SK-N-SH (cell line): ENCODE results near the gene CD99L2.

Experiments
- EP300 ChIP-seq, 2 experiments: IDR thresholded peaks; 2 replicates each; pipeline versions ENCODE4 v1.4.0 to v1.6.1; 2012; ENCODE audit warnings: borderline replicate concordance in 1 of 2, low read depth in 1 of 2, low read length in 1 of 2
- EZH2phosphoT487 ChIP-seq: fragments of 200-600 bp; sonication (generic); IDR thresholded peaks from 2 replicates; pipeline ENCODE4 v1.6.1; 2017; ENCODE audit warnings: low read depth, mixed run types, mild to moderate bottlenecking, antibody characterized with exemption, moderate library complexity, borderline replicate concordance
- MEF2A ChIP-seq: IDR thresholded peaks from 2 replicates; pipeline ENCODE4 v1.4.0; 2012; ENCODE audit warnings: low read depth, borderline replicate concordance
- MXI1 ChIP-seq: IDR thresholded peaks from 2 replicates; pipeline ENCODE4 v1.6.1; 2012; ENCODE audit warnings: mild to moderate bottlenecking, low read depth, low read length, improper control_type of control experiment
- NFIC ChIP-seq: IDR thresholded peaks from 2 replicates; pipeline ENCODE4 v1.4.0; 2012; ENCODE audit warnings: borderline replicate concordance
- POLR2AphosphoS5 ChIP-seq: IDR thresholded peaks from 2 replicates; pipeline ENCODE4 v1.6.1; 2012; ENCODE audit warnings: low read depth, low read length
- SIN3A ChIP-seq: IDR thresholded peaks from 2 replicates; pipeline ENCODE4 v1.6.1; 2012; ENCODE audit warnings: low read depth, mild to moderate bottlenecking, low read length, moderate library complexity, borderline replicate concordance
- TAF1 ChIP-seq: IDR thresholded peaks from 2 replicates; pipeline ENCODE4 v1.6.1; 2012; ENCODE audit warnings: low read depth, mild to moderate bottlenecking, low read length, moderate library complexity, borderline replicate concordance
- TF ChIP-seq, protein P1 (sequence below): IDR thresholded peaks from 2 replicates; pipeline ENCODE4 v1.6.1; 2012; ENCODE audit warnings: mild to moderate bottlenecking, low read depth, low read length, moderate library complexity
- TF ChIP-seq, protein P2 (sequence below): fragments of 200-600 bp; sonication (generic); IDR thresholded peaks from 2 replicates; pipeline ENCODE4 v1.6.1; 2017; ENCODE audit warnings: antibody characterized with exemption, mild to moderate bottlenecking, moderate library complexity
- TF ChIP-seq, protein P3 (sequence below): fragments of 150-350 bp; IDR thresholded peaks from 2 replicates; pipeline ENCODE4 v1.6.1; 2016; ENCODE audit warnings: mild to moderate bottlenecking, low read depth, low read length
- TF ChIP-seq, protein P4 (sequence below): IDR thresholded peaks from 2 replicates; pipeline ENCODE4 v1.4.0; 2012; ENCODE audit warnings: low read depth
- TF ChIP-seq, protein P5 (sequence below): fragments of 150-350 bp; IDR thresholded peaks from 2 replicates; pipeline ENCODE4 v1.6.1; 2017; ENCODE audit warnings: antibody characterized with exemption, low read length, low read depth, borderline replicate concordance

DNA sequence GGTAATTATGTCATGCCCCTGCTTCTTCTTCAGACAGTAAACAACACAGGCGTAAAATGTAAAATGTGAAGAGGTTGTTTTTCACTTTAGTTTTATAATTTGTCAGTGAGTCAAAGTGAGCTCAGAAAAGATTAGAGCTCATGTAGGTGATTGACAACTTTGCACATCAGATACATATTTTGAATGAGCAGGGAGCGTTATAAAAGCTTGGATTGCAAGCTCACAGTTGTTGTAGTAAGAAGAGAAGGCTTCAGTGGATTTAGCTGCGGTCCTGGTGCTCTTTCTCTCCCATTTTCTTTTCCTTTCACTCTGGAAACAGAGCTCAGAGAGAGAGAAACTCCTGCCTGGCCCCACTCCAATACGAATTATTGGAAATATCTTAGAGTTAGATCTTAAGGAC lies 178.8 kb downstream of the CD99L2 start:
- TF ChIP-seq, protein P1, sequence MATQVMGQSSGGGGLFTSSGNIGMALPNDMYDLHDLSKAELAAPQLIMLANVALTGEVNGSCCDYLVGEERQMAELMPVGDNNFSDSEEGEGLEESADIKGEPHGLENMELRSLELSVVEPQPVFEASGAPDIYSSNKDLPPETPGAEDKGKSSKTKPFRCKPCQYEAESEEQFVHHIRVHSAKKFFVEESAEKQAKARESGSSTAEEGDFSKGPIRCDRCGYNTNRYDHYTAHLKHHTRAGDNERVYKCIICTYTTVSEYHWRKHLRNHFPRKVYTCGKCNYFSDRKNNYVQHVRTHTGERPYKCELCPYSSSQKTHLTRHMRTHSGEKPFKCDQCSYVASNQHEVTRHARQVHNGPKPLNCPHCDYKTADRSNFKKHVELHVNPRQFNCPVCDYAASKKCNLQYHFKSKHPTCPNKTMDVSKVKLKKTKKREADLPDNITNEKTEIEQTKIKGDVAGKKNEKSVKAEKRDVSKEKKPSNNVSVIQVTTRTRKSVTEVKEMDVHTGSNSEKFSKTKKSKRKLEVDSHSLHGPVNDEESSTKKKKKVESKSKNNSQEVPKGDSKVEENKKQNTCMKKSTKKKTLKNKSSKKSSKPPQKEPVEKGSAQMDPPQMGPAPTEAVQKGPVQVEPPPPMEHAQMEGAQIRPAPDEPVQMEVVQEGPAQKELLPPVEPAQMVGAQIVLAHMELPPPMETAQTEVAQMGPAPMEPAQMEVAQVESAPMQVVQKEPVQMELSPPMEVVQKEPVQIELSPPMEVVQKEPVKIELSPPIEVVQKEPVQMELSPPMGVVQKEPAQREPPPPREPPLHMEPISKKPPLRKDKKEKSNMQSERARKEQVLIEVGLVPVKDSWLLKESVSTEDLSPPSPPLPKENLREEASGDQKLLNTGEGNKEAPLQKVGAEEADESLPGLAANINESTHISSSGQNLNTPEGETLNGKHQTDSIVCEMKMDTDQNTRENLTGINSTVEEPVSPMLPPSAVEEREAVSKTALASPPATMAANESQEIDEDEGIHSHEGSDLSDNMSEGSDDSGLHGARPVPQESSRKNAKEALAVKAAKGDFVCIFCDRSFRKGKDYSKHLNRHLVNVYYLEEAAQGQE: no peak
- TF ChIP-seq TAF1 (no peak), EP300 (IDR thresholded peaks at IDR 0.05; ENCODE audit: borderline replicate concordance in 1 of 2, low read depth in 1 of 2, low read length in 1 of 2) (no peak), MEF2A (no peak), SIN3A (no peak), MXI1 (no peak), POLR2AphosphoS5 (no peak), EZH2phosphoT487 (no peak), NFIC (no peak)
- TF ChIP-seq, protein P2, sequence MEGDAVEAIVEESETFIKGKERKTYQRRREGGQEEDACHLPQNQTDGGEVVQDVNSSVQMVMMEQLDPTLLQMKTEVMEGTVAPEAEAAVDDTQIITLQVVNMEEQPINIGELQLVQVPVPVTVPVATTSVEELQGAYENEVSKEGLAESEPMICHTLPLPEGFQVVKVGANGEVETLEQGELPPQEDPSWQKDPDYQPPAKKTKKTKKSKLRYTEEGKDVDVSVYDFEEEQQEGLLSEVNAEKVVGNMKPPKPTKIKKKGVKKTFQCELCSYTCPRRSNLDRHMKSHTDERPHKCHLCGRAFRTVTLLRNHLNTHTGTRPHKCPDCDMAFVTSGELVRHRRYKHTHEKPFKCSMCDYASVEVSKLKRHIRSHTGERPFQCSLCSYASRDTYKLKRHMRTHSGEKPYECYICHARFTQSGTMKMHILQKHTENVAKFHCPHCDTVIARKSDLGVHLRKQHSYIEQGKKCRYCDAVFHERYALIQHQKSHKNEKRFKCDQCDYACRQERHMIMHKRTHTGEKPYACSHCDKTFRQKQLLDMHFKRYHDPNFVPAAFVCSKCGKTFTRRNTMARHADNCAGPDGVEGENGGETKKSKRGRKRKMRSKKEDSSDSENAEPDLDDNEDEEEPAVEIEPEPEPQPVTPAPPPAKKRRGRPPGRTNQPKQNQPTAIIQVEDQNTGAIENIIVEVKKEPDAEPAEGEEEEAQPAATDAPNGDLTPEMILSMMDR: no peak
- TF ChIP-seq, protein P3, sequence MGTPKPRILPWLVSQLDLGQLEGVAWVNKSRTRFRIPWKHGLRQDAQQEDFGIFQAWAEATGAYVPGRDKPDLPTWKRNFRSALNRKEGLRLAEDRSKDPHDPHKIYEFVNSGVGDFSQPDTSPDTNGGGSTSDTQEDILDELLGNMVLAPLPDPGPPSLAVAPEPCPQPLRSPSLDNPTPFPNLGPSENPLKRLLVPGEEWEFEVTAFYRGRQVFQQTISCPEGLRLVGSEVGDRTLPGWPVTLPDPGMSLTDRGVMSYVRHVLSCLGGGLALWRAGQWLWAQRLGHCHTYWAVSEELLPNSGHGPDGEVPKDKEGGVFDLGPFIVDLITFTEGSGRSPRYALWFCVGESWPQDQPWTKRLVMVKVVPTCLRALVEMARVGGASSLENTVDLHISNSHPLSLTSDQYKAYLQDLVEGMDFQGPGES: no peak
- TF ChIP-seq, protein P4, sequence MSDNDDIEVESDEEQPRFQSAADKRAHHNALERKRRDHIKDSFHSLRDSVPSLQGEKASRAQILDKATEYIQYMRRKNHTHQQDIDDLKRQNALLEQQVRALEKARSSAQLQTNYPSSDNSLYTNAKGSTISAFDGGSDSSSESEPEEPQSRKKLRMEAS: no peak
- TF ChIP-seq, protein P5, sequence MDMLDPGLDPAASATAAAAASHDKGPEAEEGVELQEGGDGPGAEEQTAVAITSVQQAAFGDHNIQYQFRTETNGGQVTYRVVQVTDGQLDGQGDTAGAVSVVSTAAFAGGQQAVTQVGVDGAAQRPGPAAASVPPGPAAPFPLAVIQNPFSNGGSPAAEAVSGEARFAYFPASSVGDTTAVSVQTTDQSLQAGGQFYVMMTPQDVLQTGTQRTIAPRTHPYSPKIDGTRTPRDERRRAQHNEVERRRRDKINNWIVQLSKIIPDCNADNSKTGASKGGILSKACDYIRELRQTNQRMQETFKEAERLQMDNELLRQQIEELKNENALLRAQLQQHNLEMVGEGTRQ: no peak
